Neural cell (in vitro differentiated cells): Measurements from ENCODE around the gene SLC28A1. TPM values are rescaled to one million over a fixed set of nuclear protein-coding genes. Genes with fewer than 3 reads are reported as not detected.

Source experiments
- H2AFZ ChIP-seq: fragments of 200-600, 300-800 bp; sonication (generic), shearing (Covaris generic); 2 replicates; pipeline ENCODE4 v1.6.0; 2014; ENCODE audit warnings: low read depth, mild to moderate bottlenecking, antibody characterized with exemption, low read length, moderate library complexity
- H3F3A ChIP-seq: fragments of 200-600 bp; shearing (Covaris generic); 2 replicates; pipeline ENCODE4 v1.6.1; 2016; ENCODE audit warnings: mild to moderate bottlenecking, moderate library complexity, mixed read lengths, antibody characterized with exemption, low read length; ENCODE audit not compliant: insufficient read depth, poor library complexity, severe bottlenecking
- H3K27ac ChIP-seq: fragments of 200-600, 300-800 bp; sonication (generic), shearing (Covaris generic); 2 replicates; pipeline ENCODE4 v1.5.1; 2014; ENCODE audit warnings: mild to moderate bottlenecking, low read length, moderate library complexity
- H3K27me3 ChIP-seq: fragments of 300-800, 200-600 bp; sonication (generic), shearing (Covaris generic); 2 replicates; pipeline ENCODE4 v1.6.0; 2014; ENCODE audit warnings: mild to moderate bottlenecking, low read depth, low read length, moderate library complexity; ENCODE audit not compliant: insufficient read depth
- H3K36me3 ChIP-seq: fragments of 300-800, 200-600 bp; sonication (generic), shearing (Covaris generic); 2 replicates; pipeline ENCODE4 v1.5.1; 2014; ENCODE audit warnings: mild to moderate bottlenecking, antibody characterized with exemption, low read length, moderate library complexity; ENCODE audit not compliant: insufficient read depth
- H3K4me2 ChIP-seq: fragments of 300-800, 200-600 bp; sonication (generic), shearing (Covaris generic); 2 replicates; pipeline ENCODE4 v1.6.0; 2014; ENCODE audit warnings: mild to moderate bottlenecking, low read length
- H3K4me3 ChIP-seq: fragments of 300-800, 200-600 bp; sonication (generic), shearing (Covaris generic); 2 replicates; pipeline ENCODE4 v1.5.1; 2014; ENCODE audit warnings: mild to moderate bottlenecking, low read length, moderate library complexity
- H3K79me2 ChIP-seq: fragments of 200-600 bp; shearing (Covaris generic); replicated peaks from 2 replicates; pipeline ENCODE4 v1.6.0; 2014; ENCODE audit warnings: mild to moderate bottlenecking, low read length, moderate library complexity; ENCODE audit not compliant: insufficient read depth
- H3K9ac ChIP-seq: fragments of 300-800, 200-600 bp; sonication (generic), shearing (Covaris generic); 2 replicates; pipeline ENCODE4 v1.6.1; 2016; ENCODE audit warnings: mild to moderate bottlenecking, low read length, mixed read lengths
- H3K9me2 ChIP-seq: fragments of 200-600 bp; shearing (Covaris generic); 2 replicates; pipeline ENCODE4 v1.6.1; 2016; ENCODE audit warnings: mild to moderate bottlenecking, low read length, mixed read lengths; ENCODE audit not compliant: insufficient read depth
- H3K9me3 ChIP-seq: fragments of 200-600, 300-800 bp; sonication (generic), shearing (Covaris generic); 2 replicates; pipeline ENCODE4 v1.6.1; 2016; ENCODE audit warnings: mild to moderate bottlenecking, mixed run types, low read length, moderate library complexity, mixed read lengths
- H4K20me1 ChIP-seq: fragments of 200-600 bp; shearing (Covaris generic); 2 replicates; pipeline ENCODE4 v1.6.1; 2016; ENCODE audit warnings: mild to moderate bottlenecking, mixed run types; ENCODE audit not compliant: insufficient read depth
- EP300 ChIP-seq: fragments of 450-650 bp; conservative IDR thresholded peaks from 2 replicates; pipeline ENCODE4 v1.6.1; 2014; ENCODE audit warnings: antibody characterized with exemption, mild to moderate bottlenecking, moderate library complexity; ENCODE audit not compliant: poor library complexity, severe bottlenecking
- EZH2 ChIP-seq: fragments of 200-600, 300-800 bp; shearing (Covaris generic), sonication (generic); IDR thresholded peaks from 2 replicates; pipeline ENCODE4 v1.6.1; 2014; ENCODE audit warnings: antibody characterized with exemption, low read length, borderline replicate concordance, mild to moderate bottlenecking; ENCODE audit not compliant: insufficient read depth, poor library complexity, severe bottlenecking
- MXI1 ChIP-seq: fragments of 450-650 bp; conservative IDR thresholded peaks from 2 replicates; pipeline ENCODE4 v1.6.1; 2014; ENCODE audit warnings: antibody characterized with exemption, mild to moderate bottlenecking; ENCODE audit not compliant: poor library complexity, severe bottlenecking
- POLR2AphosphoS5 ChIP-seq: IDR thresholded peaks from 2 replicates; pipeline ENCODE4 v1.6.1; 2012
- RAD21 ChIP-seq: fragments of 450-650 bp; conservative IDR thresholded peaks from 2 replicates; pipeline ENCODE4 v1.6.1; 2014; ENCODE audit warnings: antibody characterized with exemption, mild to moderate bottlenecking, moderate library complexity
- SMC3 ChIP-seq: fragments of 450-650 bp; conservative IDR thresholded peaks from 2 replicates; pipeline ENCODE4 v1.6.1; 2014; ENCODE audit warnings: antibody characterized with exemption, mild to moderate bottlenecking, moderate library complexity; ENCODE audit not compliant: poor library complexity
- TAF1 ChIP-seq: IDR thresholded peaks from 2 replicates; pipeline ENCODE4 v1.6.1; 2012; ENCODE audit warnings: low read depth
- polyA plus RNA-seq: library from polyadenylated mRNA; depleted of rRNA; stranded (reverse); fragments of >200 nt; gene quantifications from 2 replicates; pipeline ENCODE4 v1.2.3, GENCODE V29; 2014
- TF ChIP-seq, protein P1 (sequence below): fragments of 450-650 bp; IDR thresholded peaks from 2 replicates; pipeline ENCODE4 v1.5.1; 2014; ENCODE audit warnings: antibody characterized with exemption, mild to moderate bottlenecking, moderate library complexity; ENCODE audit not compliant: poor library complexity, severe bottlenecking
- TF ChIP-seq, protein P2 (sequence below): IDR thresholded peaks from 2 replicates; pipeline ENCODE4 v1.6.1; 2012; ENCODE audit warnings: borderline replicate concordance

Gene SLC28A1
- polyA plus RNA-seq, 1 donor from 2014 or later, result not detected

- Histone ChIP-seq H3K27ac (no peak overlapping the region), H3K4me2 (no peak overlapping the region), H3F3A (no peaks in the 10 kb centered on the region), H3K9me3 (no peaks in the 10 kb centered on the region), H4K20me1 (no peaks in the 10 kb centered on the region), H3K4me3 (no peak overlapping the region), H3K79me2 (no peaks in the 10 kb centered on the region), H3K27me3 (no peaks in the 10 kb centered on the region), H2AFZ (no peak overlapping the region), H3K9ac (no peak overlapping the region), H3K9me2 (no peaks in the 10 kb centered on the region), H3K36me3 (no peaks in the 10 kb centered on the region)
- TF ChIP-seq MXI1 (no peak), EZH2 (no peak), POLR2AphosphoS5 (no peak), EP300 (no peak), TAF1 (no peak)
- TF ChIP-seq, protein P1, sequence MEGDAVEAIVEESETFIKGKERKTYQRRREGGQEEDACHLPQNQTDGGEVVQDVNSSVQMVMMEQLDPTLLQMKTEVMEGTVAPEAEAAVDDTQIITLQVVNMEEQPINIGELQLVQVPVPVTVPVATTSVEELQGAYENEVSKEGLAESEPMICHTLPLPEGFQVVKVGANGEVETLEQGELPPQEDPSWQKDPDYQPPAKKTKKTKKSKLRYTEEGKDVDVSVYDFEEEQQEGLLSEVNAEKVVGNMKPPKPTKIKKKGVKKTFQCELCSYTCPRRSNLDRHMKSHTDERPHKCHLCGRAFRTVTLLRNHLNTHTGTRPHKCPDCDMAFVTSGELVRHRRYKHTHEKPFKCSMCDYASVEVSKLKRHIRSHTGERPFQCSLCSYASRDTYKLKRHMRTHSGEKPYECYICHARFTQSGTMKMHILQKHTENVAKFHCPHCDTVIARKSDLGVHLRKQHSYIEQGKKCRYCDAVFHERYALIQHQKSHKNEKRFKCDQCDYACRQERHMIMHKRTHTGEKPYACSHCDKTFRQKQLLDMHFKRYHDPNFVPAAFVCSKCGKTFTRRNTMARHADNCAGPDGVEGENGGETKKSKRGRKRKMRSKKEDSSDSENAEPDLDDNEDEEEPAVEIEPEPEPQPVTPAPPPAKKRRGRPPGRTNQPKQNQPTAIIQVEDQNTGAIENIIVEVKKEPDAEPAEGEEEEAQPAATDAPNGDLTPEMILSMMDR, result no peak
Observed at GRCh38 chr15:84926491-84927230, 42.2 kb downstream of the SLC28A1 start.

- no peak overlapping the region for H3K9ac ChIP-seq
- H3F3A ChIP-seq, result no peaks in the 10 kb centered on the region
- H3K4me3 ChIP-seq, result no peak overlapping the region
- H2AFZ ChIP-seq, result no peak overlapping the region
- no peaks in the 10 kb centered on the region for H3K79me2 ChIP-seq
- H3K9me3 ChIP-seq, result no peaks in the 10 kb centered on the region
- H3K27ac ChIP-seq, result no peak overlapping the region
- H3K4me2 ChIP-seq, result no peak overlapping the region
- TF ChIP-seq, protein P2, sequence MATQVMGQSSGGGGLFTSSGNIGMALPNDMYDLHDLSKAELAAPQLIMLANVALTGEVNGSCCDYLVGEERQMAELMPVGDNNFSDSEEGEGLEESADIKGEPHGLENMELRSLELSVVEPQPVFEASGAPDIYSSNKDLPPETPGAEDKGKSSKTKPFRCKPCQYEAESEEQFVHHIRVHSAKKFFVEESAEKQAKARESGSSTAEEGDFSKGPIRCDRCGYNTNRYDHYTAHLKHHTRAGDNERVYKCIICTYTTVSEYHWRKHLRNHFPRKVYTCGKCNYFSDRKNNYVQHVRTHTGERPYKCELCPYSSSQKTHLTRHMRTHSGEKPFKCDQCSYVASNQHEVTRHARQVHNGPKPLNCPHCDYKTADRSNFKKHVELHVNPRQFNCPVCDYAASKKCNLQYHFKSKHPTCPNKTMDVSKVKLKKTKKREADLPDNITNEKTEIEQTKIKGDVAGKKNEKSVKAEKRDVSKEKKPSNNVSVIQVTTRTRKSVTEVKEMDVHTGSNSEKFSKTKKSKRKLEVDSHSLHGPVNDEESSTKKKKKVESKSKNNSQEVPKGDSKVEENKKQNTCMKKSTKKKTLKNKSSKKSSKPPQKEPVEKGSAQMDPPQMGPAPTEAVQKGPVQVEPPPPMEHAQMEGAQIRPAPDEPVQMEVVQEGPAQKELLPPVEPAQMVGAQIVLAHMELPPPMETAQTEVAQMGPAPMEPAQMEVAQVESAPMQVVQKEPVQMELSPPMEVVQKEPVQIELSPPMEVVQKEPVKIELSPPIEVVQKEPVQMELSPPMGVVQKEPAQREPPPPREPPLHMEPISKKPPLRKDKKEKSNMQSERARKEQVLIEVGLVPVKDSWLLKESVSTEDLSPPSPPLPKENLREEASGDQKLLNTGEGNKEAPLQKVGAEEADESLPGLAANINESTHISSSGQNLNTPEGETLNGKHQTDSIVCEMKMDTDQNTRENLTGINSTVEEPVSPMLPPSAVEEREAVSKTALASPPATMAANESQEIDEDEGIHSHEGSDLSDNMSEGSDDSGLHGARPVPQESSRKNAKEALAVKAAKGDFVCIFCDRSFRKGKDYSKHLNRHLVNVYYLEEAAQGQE, result no peak
- TF ChIP-seq, protein P1, result no peak
- TF ChIP-seq EZH2, result no peak
- no peak for TF ChIP-seq MXI1
- no peak for TF ChIP-seq POLR2AphosphoS5
- no peak for TF ChIP-seq SMC3
- TF ChIP-seq RAD21, result no peak
- no peaks in the 10 kb centered on the region for H4K20me1 ChIP-seq
- H3K27me3 ChIP-seq, result no peaks in the 10 kb centered on the region
- no peaks in the 10 kb centered on the region for H3K36me3 ChIP-seq
- no peaks in the 10 kb centered on the region for H3K9me2 ChIP-seq
Observed at GRCh38 chr15:84928843-84929168, 44.3 kb downstream of the SLC28A1 start.
